T-helper 22 cell (primary cell): ENCODE results near the gene PYGM.

Experiments used
- DNase-seq: peaks from one replicate; pipeline ENCODE4 v3.0.0-alpha.2; 2020; ENCODE audit warnings: low read depth

Gene PYGM

GRCh38 chr11:64753380-64754123 is 6.2 kb downstream of the PYGM start:
- no peak for DNase-seq

GRCh38 chr11:64753019-64753379 is 6.8 kb downstream of the PYGM start:
- DNase-seq = no peak

GRCh38 chr11:64752175-64752970 is 7.4 kb downstream of the PYGM start:
- DNase-seq = no peak

- DNase-seq = no peak
These were observed 8.2 kb downstream of the PYGM start for GRCh38 chr11:64751580-64751979.

- DNase-seq = no peak
These were observed 8.6 kb downstream of the PYGM start for GRCh38 chr11:64751136-64751535.

- DNase-seq = no peak
These were observed 9.3 kb downstream of the PYGM start for GRCh38 chr11:64750361-64751054.

GRCh38 chr11:64747961-64748665 is 11.7 kb downstream of the PYGM start:
- DNase-seq = no peak

GRCh38 chr11:64746486-64746885 is 13.3 kb downstream of the PYGM start:
- no peak for DNase-seq

- DNase-seq = peak; percentile 67
These were observed 14.0 kb downstream of the PYGM start for GRCh38 chr11:64745521-64746328.

GRCh38 chr11:64745189-64745520 is 14.6 kb downstream of the PYGM start:
- DNase-seq = peak; percentile 80

- DNase-seq = peak; percentile 35
These were observed 15.1 kb downstream of the PYGM start for GRCh38 chr11:64744544-64745188.

GRCh38 chr11:64743591-64744543 is 15.9 kb downstream of the PYGM start, which contains the start of gene RASGRP2:
Gene RASGRP2 (minus strand): TSS chr11:64744142. CDS start chr11:64742866, 1,276 bp downstream.
- peak; percentile 71 for DNase-seq

GRCh38 chr11:64742889-64743590 is 16.7 kb downstream of the PYGM start:
- peak; percentile 45 for DNase-seq

- no peak for DNase-seq
These were observed 17.5 kb downstream of the PYGM start for GRCh38 chr11:64742087-64742888.

- DNase-seq = no peak
These were observed 18.2 kb downstream of the PYGM start for GRCh38 chr11:64741375-64742086.

GRCh38 chr11:64739871-64740270 is 19.9 kb downstream of the PYGM start:
- no peak for DNase-seq

GRCh38 chr11:64736654-64737053 is 23.1 kb downstream of the PYGM start:
- DNase-seq = no peak
